GM12874 (cell line): ENCODE data around the gene PADI2.

Source experiments
- CTCF ChIP-seq: IDR thresholded peaks from 2 replicates; pipeline ENCODE4 v1.5.1; 2011; ENCODE audit warnings: low read depth, mild to moderate bottlenecking, control low read depth, low read length, moderate library complexity; ENCODE audit not compliant: insufficient read depth

PADI2 gene

GRCh38 chr1:17125756-17126237 lies 6.5 kb upstream of the PADI2 start:
- TF ChIP-seq CTCF, result peak; percentile 92

- no peak for TF ChIP-seq CTCF
Measured at GRCh38 chr1:17123196-17124045, 4.2 kb upstream of the PADI2 start.

DNA sequence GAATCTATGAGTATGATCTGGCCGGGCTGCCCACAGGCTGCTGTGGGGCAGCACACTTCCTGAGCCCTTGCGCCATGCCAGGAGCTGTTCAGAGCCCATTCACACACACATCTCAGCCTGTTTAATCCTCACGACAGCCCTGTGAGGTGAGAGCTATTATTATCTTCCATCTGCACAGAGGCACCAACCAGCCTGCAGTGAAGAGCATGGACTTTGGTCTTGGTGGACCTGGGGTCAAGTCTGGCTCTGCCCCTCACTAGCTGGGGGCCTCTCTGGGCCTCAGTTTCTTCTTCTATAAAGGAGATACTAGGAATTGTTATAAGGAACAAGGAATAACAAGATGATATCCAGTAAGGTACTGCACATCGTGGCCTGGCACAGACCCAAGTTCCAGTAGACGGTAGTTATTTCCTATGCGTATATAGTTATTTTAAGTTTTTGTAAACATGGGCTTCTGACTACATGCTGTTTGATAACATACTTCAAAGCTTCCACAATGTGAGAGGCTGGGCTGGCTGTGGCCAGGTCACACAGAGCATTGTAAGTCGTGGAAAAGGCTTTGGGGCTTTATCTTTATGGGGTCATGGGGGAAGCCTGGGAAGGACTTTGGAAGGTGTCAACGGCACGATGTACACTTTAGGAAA lies 3.4 kb upstream of the PADI2 start:
- TF ChIP-seq CTCF, result no peak

DNA sequence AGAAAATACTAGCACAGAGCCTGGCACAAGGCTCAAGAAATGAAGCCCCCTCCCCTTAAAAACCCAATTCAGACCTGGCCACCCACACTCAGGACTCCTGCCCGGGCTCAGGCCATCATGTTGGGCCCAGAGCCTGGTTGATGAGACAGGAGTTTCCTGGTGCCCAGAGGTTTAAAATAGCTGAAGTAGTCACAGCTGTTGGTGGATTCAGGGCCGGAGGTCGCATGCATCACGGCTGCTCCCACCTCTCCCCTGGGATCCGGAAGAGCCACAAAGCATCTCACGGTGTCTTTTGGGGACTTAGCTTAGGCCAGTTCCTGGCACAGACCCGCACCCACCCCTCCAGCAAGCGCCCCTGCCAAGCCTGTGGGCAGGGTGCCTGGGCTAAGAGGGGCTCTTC lies 2.6 kb upstream of the PADI2 start:
- TF ChIP-seq CTCF, result no peak

- TF ChIP-seq CTCF, result no peak
Measured at GRCh38 chr1:17120962-17121837, 1.9 kb upstream of the PADI2 start.

- no peak for TF ChIP-seq CTCF
Measured at GRCh38 chr1:17120481-17120877, 1.2 kb upstream of the PADI2 start.
